ENCODE data around the gene PLEKHG7. TPM values are rescaled to one million over a fixed set of nuclear protein-coding genes. Genes with fewer than 3 reads are reported as not detected.
"Not testable (repeated sequence)": the region's sequence is repeated elsewhere in the genome, so short reads cannot be mapped to it uniquely, and the experiment has no call there.

PLEKHG7 gene, protein sequence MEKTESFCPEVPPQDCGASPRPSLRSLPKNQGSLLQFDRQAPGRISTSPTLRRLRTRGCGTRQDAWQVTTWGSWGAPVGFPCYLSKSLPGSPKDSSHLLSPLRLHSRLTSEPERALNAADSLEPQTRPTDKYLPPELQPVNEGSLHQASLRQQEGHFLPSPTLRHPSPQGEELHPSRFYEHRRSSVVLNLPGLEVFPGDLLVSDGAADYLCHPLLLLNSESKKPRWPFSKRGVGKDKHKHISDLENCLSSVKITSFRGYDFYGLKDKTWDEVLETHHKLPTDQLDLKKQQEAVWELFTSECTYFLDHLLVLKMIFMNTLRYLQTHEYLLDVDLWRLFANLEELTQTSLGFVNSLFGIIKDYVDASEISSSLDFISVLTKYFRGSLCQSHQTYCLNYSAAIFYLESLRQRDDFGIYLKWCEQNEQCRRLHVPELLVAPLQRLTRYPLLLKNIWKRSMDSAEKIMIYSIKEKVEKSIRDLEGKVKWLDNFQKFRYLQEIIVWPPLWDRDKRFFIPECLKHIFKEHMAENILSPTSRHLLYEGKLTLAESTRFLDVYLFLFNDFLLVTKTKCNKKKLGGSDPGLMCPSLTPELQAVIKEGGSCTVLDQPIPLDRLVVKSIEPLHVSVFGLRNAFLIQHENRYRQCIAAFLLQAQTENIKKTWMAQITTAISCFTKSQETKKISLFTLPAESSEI
- not detected in 2 replicates for total RNA-seq (2014; rRNA removed; shearing (Covaris generic); ENCODE audit: low replicate concordance)

GRCh38 chr12:92702754-92703679 is at the start of gene PLEKHG7:
Gene PLEKHG7, plus strand, starts transcription at chr12:92702989. Its CDS starts 3,643 bp downstream, at chr12:92706632.
- in situ Hi-C loops (cut with HindIII; ENCODE audit: low pct_unique_long_range_greater_than_20kb, low sequenced_read_pairs) = no loop called here
- peak; percentile 23 for DNase-seq (ENCODE audit: low read depth)

DNA sequence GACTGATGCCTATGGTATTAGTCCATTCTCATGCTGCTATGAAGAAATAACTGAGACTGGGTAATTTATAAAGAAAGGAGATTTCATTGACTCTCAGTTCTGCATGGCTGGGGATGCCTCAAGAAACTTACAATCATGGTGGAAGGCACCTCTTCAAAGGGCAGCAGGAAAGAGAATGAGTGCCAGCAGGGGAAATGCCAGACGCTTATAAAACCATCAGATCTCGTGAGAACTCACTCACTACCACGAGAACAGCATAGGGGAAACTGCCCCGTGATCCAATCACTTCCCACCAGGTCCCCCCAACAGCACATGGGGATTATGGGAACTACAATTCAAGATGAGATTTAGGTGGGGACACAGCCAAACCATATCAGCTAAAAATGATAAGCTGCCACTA is 48.5 kb upstream of the PLEKHG7 start:
- DNase-seq (ENCODE audit: low read depth); in situ Hi-C loops (cut with HindIII; ENCODE audit: low pct_unique_long_range_greater_than_20kb, low sequenced_read_pairs): not testable (repeated sequence)

- in situ Hi-C loops (cut with HindIII; ENCODE audit: low pct_unique_long_range_greater_than_20kb, low sequenced_read_pairs) = no loop called here
- no peak for DNase-seq (ENCODE audit: low read depth)
These were observed 47.9 kb upstream of the PLEKHG7 start for GRCh38 chr12:92654929-92655328.

DNA sequence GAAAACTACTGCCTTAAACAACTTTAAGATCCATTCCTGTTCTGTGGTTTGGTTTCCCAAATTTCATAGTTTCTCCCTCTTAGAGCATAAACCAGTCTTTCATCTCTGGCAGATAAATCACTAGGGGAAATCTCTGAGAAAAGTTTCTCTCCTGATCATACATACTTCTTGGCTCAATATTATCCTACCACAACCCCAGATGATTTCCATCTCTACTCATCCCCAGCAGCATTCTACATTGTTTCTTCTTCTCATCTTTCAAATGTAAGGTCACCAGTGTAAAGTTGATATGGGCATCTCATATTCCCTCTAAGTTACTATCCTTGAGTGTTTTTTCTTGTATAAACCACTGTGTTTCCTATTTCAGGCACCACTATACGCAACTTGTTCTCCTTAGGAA is 45.9 kb upstream of the PLEKHG7 start:
- in situ Hi-C loops (cut with HindIII; ENCODE audit: low pct_unique_long_range_greater_than_20kb, low sequenced_read_pairs) = no loop called here
- DNase-seq (ENCODE audit: low read depth) = no peak

DNA sequence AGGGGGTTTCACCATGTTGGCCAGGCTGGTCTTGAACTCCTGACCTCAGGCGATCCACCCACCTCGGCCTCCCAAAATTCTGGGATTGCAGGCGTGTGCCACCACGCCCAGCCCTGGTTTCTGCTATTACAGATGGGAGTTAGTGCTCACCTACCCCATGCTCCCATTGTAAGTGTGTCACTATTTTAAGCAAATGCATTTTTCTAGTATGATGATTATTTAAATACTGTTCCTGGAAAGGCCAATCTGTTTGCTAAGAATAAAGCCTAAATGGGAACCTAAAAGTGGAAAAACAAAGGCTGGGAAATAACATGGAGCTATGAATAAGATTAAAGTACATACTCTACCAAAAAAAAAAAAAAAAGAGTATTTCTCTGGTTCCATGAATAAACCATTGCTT is 45.0 kb upstream of the PLEKHG7 start:
- no peak for DNase-seq (ENCODE audit: low read depth)
- in situ Hi-C loops (cut with HindIII; ENCODE audit: low pct_unique_long_range_greater_than_20kb, low sequenced_read_pairs) = no loop called here

GRCh38 chr12:92658611-92659010 is 44.2 kb upstream of the PLEKHG7 start:
- DNase-seq (ENCODE audit: low read depth) = no peak
- in situ Hi-C loops (cut with HindIII; ENCODE audit: low pct_unique_long_range_greater_than_20kb, low sequenced_read_pairs) = no loop called here

DNA sequence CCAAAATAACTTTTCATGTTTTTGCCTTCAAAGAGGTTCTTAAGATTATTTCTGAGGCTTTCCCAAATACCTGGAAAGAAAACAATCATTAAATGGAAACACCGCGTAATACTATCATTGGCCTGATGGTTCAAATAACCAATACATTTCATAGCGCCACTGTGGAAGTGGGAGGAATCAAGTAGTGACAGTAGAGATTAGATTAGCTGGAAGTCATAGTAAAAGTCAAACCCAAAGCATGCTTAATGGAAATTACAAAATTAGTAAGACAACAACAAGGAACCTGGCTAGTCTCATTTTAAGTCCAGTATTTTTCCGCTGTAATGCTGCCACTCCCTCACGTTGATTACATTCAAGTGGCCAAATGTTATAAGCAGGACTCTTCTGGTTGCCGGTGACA is 41.5 kb upstream of the PLEKHG7 start:
- no peak for DNase-seq (ENCODE audit: low read depth)
- in situ Hi-C loops (cut with HindIII; ENCODE audit: low pct_unique_long_range_greater_than_20kb, low sequenced_read_pairs) = no loop called here

- in situ Hi-C loops (cut with HindIII; ENCODE audit: low pct_unique_long_range_greater_than_20kb, low sequenced_read_pairs) = no loop called here
- no peak for DNase-seq (ENCODE audit: low read depth)
These were observed 37.3 kb upstream of the PLEKHG7 start for GRCh38 chr12:92665496-92665895.

GRCh38 chr12:92668739-92669138 is 34.0 kb upstream of the PLEKHG7 start:
- in situ Hi-C loops (cut with HindIII; ENCODE audit: low pct_unique_long_range_greater_than_20kb, low sequenced_read_pairs) = no loop called here
- no peak for DNase-seq (ENCODE audit: low read depth)

- in situ Hi-C loops (cut with HindIII; ENCODE audit: low pct_unique_long_range_greater_than_20kb, low sequenced_read_pairs) = not testable (repeated sequence)
These were observed 31.3 kb upstream of the PLEKHG7 start for GRCh38 chr12:92671524-92671923.

DNA sequence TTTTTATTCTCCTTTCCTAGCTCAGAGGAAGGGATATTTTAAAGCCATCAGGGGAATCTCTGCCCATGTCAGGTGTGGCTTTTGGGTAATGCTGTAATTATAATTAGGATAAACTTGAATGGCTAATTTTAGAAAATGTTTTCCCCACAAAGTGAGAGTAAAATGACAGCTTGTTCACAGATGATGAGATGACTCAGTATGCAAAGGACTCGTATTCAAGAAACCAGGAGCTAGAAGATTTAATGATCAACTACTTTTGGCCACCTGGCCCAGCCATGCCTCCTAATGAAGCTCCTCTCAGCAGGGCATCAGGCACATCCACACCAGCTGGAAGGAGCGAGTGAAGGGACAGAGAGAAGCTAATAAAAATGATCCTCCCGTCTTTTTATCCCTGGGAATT is 29.0 kb upstream of the PLEKHG7 start:
- in situ Hi-C loops (cut with HindIII; ENCODE audit: low pct_unique_long_range_greater_than_20kb, low sequenced_read_pairs) = no loop called here

More at GRCh38 chr12:92671524-92671923, 31.3 kb upstream of the PLEKHG7 start:
- DNase-seq (ENCODE audit: low read depth) = not testable (repeated sequence)

GRCh38 chr12:92674500-92674899 is 28.3 kb upstream of the PLEKHG7 start:
- in situ Hi-C loops (cut with HindIII; ENCODE audit: low pct_unique_long_range_greater_than_20kb, low sequenced_read_pairs) = no loop called here
- DNase-seq (ENCODE audit: low read depth) = no peak

More for the DNA sequence above, 29.0 kb upstream of the PLEKHG7 start:
- DNase-seq (ENCODE audit: low read depth) = no peak

- in situ Hi-C loops (cut with HindIII; ENCODE audit: low pct_unique_long_range_greater_than_20kb, low sequenced_read_pairs) = no loop called here
- no peak for DNase-seq (ENCODE audit: low read depth)
These were observed 27.5 kb upstream of the PLEKHG7 start for GRCh38 chr12:92675092-92675865.

DNA sequence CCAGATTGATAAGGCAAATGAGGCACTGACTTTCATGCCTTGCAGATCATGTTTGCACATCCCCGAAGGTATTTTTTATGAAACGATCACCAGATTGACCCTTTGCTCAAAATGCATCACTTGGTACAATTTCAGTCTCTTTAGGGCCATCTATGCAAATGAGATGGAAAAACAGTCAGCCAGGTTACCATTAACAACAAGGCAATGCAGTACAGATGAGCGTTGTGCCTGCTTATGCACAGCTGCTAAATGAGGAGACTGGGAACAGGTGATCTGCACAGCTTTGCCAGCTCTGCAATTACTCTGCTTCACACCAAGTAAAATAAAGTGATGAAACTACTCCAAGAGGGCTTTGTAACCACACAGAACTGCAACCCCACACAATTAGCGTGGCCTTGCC is 26.1 kb upstream of the PLEKHG7 start:
- in situ Hi-C loops (cut with HindIII; ENCODE audit: low pct_unique_long_range_greater_than_20kb, low sequenced_read_pairs) = no loop called here
- no peak for DNase-seq (ENCODE audit: low read depth)

DNA sequence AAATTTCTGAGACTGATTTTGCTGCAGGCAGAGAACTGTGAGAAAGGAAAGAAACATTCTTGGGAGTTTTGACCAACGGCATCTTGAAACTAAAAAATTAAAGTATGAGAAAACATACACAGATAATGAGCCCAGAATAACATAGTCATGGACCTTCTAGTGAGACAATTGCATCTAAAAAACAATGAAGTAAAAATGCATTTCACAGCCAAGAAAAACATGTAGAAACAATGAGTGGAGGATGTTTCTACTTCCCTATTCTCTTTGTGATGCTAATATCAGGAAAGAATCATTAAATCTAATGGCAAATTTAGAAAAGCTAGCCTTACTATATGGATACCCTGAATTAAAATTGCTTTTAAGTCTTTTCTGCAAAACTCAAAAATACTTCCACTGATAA is 12.2 kb upstream of the PLEKHG7 start:
- DNase-seq (ENCODE audit: low read depth) = no peak
- in situ Hi-C loops (cut with HindIII; ENCODE audit: low pct_unique_long_range_greater_than_20kb, low sequenced_read_pairs) = no loop called here

- in situ Hi-C loops (cut with HindIII; ENCODE audit: low pct_unique_long_range_greater_than_20kb, low sequenced_read_pairs) = no loop called here
- DNase-seq (ENCODE audit: low read depth) = no peak
These were observed 7.7 kb upstream of the PLEKHG7 start for GRCh38 chr12:92695056-92695455.

- in situ Hi-C loops (cut with HindIII; ENCODE audit: low pct_unique_long_range_greater_than_20kb, low sequenced_read_pairs) = no loop called here
These were observed 7.2 kb upstream of the PLEKHG7 start for GRCh38 chr12:92695577-92695976.

DNA sequence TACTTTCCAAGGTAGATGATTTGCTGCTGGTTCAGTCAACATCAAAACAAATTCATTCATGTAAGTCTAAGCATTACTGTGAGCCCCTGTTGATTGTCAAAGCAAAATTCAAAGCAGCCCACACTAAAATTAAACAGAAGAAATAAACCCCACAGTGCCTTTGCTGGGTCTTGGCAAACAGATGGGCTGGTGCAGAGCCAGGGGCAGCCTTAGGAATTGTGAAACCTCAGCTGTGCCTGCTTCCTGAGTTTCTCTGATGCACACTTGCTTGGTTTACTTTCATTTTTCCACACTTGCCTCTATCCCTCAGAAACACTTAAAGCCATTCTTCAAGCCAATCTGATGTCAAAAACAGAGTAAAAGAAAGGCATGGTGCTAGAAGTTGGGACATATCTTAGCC is 6.6 kb upstream of the PLEKHG7 start:
- in situ Hi-C loops (cut with HindIII; ENCODE audit: low pct_unique_long_range_greater_than_20kb, low sequenced_read_pairs) = no loop called here
- no peak for DNase-seq (ENCODE audit: low read depth)

More at GRCh38 chr12:92695577-92695976, 7.2 kb upstream of the PLEKHG7 start:
- no peak for DNase-seq (ENCODE audit: low read depth)

Data from Caki2 (cell line).